H1 (cell line): ENCODE measurements around the gene DHX57. TPM values are rescaled to one million over a fixed set of nuclear protein-coding genes. Genes with fewer than 3 reads are reported as not detected.

Source experiments
- CBX8 ChIP-seq: fragments of 300-800, 300-1000 bp; sonication (generic); IDR thresholded peaks from 2 replicates; pipeline ENCODE4 v1.7.1; 2016; ENCODE audit warnings: low read depth, low read length, borderline replicate concordance
- KDM1A ChIP-seq: fragments of 200-600, 300-600 bp; sonication (generic); IDR thresholded peaks from 2 replicates; pipeline ENCODE4 v1.7.1; 2016; ENCODE audit warnings: mild to moderate bottlenecking, low read length, borderline replicate concordance
- TAF1 ChIP-seq: IDR thresholded peaks from 2 replicates; pipeline ENCODE4 v1.6.1; 2011; ENCODE audit warnings: mild to moderate bottlenecking, low read depth, low read length
- polyA plus RNA-seq, 7 experiments: library from polyadenylated mRNA; depleted of rRNA in 3 of 7; stranded (reverse) in 5 of 7; unstranded in 2 of 7; fragments of >200 nt in 5 of 7; fragments of 200-250 nt in 2 of 7; gene quantifications; 1 replicate in 5 of 7; 2 replicates in 1 of 7; 4 replicates in 1 of 7; pipeline versions ENCODE4 v1.2.1 to v1.2.3, GENCODE V29; 2011 to 2013; ENCODE audit warnings: missing spikeins in 2 of 7, mixed read lengths in 2 of 7
- total RNA-seq: library from RNA; stranded (reverse); fragmentation: NEBNext Ultra II Directional; extraction: Animal tissue kit (Norgen Biotek cat#: 25700); gene quantifications from 2 replicates; pipeline ENCODE4 v1.2.1, GENCODE V29; 2021
- TF ChIP-seq, protein P1 (sequence below): fragments of 300-600 bp; sonication (generic); IDR thresholded peaks from 2 replicates; pipeline ENCODE4 v1.7.1; 2012; ENCODE audit warnings: low read length, moderate library complexity, mild to moderate bottlenecking, inconsistent platforms; ENCODE audit not compliant: insufficient replicate concordance

The DHX57 gene
- total and polyA plus RNA-seq, 2 of the 8 experiments (the other 6 are each of a cell fraction or from before 2014, with no cell fraction given), result 10.7 to 32.9 TPM

- TF ChIP-seq TAF1, result no peak
- TF ChIP-seq, protein P1, sequence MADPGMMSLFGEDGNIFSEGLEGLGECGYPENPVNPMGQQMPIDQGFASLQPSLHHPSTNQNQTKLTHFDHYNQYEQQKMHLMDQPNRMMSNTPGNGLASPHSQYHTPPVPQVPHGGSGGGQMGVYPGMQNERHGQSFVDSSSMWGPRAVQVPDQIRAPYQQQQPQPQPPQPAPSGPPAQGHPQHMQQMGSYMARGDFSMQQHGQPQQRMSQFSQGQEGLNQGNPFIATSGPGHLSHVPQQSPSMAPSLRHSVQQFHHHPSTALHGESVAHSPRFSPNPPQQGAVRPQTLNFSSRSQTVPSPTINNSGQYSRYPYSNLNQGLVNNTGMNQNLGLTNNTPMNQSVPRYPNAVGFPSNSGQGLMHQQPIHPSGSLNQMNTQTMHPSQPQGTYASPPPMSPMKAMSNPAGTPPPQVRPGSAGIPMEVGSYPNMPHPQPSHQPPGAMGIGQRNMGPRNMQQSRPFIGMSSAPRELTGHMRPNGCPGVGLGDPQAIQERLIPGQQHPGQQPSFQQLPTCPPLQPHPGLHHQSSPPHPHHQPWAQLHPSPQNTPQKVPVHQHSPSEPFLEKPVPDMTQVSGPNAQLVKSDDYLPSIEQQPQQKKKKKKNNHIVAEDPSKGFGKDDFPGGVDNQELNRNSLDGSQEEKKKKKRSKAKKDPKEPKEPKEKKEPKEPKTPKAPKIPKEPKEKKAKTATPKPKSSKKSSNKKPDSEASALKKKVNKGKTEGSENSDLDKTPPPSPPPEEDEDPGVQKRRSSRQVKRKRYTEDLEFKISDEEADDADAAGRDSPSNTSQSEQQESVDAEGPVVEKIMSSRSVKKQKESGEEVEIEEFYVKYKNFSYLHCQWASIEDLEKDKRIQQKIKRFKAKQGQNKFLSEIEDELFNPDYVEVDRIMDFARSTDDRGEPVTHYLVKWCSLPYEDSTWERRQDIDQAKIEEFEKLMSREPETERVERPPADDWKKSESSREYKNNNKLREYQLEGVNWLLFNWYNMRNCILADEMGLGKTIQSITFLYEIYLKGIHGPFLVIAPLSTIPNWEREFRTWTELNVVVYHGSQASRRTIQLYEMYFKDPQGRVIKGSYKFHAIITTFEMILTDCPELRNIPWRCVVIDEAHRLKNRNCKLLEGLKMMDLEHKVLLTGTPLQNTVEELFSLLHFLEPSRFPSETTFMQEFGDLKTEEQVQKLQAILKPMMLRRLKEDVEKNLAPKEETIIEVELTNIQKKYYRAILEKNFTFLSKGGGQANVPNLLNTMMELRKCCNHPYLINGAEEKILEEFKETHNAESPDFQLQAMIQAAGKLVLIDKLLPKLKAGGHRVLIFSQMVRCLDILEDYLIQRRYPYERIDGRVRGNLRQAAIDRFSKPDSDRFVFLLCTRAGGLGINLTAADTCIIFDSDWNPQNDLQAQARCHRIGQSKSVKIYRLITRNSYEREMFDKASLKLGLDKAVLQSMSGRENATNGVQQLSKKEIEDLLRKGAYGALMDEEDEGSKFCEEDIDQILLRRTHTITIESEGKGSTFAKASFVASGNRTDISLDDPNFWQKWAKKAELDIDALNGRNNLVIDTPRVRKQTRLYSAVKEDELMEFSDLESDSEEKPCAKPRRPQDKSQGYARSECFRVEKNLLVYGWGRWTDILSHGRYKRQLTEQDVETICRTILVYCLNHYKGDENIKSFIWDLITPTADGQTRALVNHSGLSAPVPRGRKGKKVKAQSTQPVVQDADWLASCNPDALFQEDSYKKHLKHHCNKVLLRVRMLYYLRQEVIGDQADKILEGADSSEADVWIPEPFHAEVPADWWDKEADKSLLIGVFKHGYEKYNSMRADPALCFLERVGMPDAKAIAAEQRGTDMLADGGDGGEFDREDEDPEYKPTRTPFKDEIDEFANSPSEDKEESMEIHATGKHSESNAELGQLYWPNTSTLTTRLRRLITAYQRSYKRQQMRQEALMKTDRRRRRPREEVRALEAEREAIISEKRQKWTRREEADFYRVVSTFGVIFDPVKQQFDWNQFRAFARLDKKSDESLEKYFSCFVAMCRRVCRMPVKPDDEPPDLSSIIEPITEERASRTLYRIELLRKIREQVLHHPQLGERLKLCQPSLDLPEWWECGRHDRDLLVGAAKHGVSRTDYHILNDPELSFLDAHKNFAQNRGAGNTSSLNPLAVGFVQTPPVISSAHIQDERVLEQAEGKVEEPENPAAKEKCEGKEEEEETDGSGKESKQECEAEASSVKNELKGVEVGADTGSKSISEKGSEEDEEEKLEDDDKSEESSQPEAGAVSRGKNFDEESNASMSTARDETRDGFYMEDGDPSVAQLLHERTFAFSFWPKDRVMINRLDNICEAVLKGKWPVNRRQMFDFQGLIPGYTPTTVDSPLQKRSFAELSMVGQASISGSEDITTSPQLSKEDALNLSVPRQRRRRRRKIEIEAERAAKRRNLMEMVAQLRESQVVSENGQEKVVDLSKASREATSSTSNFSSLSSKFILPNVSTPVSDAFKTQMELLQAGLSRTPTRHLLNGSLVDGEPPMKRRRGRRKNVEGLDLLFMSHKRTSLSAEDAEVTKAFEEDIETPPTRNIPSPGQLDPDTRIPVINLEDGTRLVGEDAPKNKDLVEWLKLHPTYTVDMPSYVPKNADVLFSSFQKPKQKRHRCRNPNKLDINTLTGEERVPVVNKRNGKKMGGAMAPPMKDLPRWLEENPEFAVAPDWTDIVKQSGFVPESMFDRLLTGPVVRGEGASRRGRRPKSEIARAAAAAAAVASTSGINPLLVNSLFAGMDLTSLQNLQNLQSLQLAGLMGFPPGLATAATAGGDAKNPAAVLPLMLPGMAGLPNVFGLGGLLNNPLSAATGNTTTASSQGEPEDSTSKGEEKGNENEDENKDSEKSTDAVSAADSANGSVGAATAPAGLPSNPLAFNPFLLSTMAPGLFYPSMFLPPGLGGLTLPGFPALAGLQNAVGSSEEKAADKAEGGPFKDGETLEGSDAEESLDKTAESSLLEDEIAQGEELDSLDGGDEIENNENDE, result no peak
- no peak for TF ChIP-seq KDM1A
- TF ChIP-seq CBX8, result no peak
These were observed 92.1 kb downstream of the DHX57 start (continued) for GRCh38 chr2:38783586-38783985.
